ENCODE data around the gene PARD3B.

- TF ChIP-seq, protein P1, sequence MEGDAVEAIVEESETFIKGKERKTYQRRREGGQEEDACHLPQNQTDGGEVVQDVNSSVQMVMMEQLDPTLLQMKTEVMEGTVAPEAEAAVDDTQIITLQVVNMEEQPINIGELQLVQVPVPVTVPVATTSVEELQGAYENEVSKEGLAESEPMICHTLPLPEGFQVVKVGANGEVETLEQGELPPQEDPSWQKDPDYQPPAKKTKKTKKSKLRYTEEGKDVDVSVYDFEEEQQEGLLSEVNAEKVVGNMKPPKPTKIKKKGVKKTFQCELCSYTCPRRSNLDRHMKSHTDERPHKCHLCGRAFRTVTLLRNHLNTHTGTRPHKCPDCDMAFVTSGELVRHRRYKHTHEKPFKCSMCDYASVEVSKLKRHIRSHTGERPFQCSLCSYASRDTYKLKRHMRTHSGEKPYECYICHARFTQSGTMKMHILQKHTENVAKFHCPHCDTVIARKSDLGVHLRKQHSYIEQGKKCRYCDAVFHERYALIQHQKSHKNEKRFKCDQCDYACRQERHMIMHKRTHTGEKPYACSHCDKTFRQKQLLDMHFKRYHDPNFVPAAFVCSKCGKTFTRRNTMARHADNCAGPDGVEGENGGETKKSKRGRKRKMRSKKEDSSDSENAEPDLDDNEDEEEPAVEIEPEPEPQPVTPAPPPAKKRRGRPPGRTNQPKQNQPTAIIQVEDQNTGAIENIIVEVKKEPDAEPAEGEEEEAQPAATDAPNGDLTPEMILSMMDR (IDR thresholded peaks at IDR 0.05) = no peak
- no peak for TF ChIP-seq POLR2A (IDR thresholded peaks at IDR 0.05)
Observed at GRCh38 chr2:205585449-205586383, 1040.4 kb downstream of the PARD3B start.
